Activated CD8-positive, alpha-beta T cell treated with anti-CD3 and anti-CD28 coated beads for 36 hours (primary cell): ENCODE results near the gene TRIM34. TPM values are rescaled to one million over a fixed set of nuclear protein-coding genes. Genes with fewer than 3 reads are reported as not detected.
A peak's percentile ranks its signal among the peaks of the same experiment; 100 is the strongest.

Source experiments
- ATAC-seq: fragments of 200-7000 bp; cut with Tn5 transposase; one replicate; pipeline ENCODE4 v1.10.0; 2021; ENCODE audit warnings: mild to moderate bottlenecking, moderate library complexity
- CTCF ChIA-PET: fragments of 350-600 bp; sonication (Branson Sonifier 250); formaldehyde crosslinking; loops from one replicate; lab custom pipeline; 2021; ENCODE audit warnings: antibody characterized with exemption; lab: Charles Lee
- POLR2A ChIA-PET: fragments of 350-600 bp; sonication (Branson Sonifier 250); formaldehyde crosslinking; loops from one replicate; lab custom pipeline; 2021; ENCODE audit warnings: antibody characterized with exemption; lab: Charles Lee
- DNase-seq: peaks from one replicate; pipeline ENCODE4 v3.0.0-alpha.2; 2020
- H3K27ac Mint-ChIP-seq: one replicate; pipeline ENCODE4 v1.8.0; 2021; ENCODE audit warnings: mild to moderate bottlenecking, mixed read lengths
- H3K27me3 Mint-ChIP-seq: one replicate; pipeline ENCODE4 v1.8.0; 2021; ENCODE audit warnings: mixed read lengths
- H3K36me3 Mint-ChIP-seq: one replicate; pipeline ENCODE4 v1.8.0; 2021; ENCODE audit warnings: low read depth, mixed read lengths
- H3K4me1 Mint-ChIP-seq: one replicate; pipeline ENCODE4 v1.8.0; 2021; ENCODE audit warnings: low read depth, mixed read lengths
- H3K4me3 Mint-ChIP-seq: one replicate; pipeline ENCODE4 v1.8.0; 2021; ENCODE audit warnings: mild to moderate bottlenecking, moderate library complexity, mixed read lengths
- H3K9me3 Mint-ChIP-seq: one replicate; pipeline ENCODE4 v1.8.0; 2021; ENCODE audit warnings: mixed read lengths
- intact Hi-C: fragments of 100-400 bp; cut with micrococcal nuclease; formaldehyde crosslinking; loops from one replicate; pipeline ENCODE4 v1.10.0; 2022
- total RNA-seq, 2 experiments: library from RNA; stranded (reverse); gene quantifications; one replicate each; pipeline ENCODE4 v1.2.3, GENCODE V29; 2021
- TF ChIP-seq, protein P1 (sequence below): fragments of 200-600 bp; IDR thresholded peaks from one replicate; pipeline ENCODE4 v1.8.0; 2022; ENCODE audit warnings: antibody characterized with exemption, mild to moderate bottlenecking

The TRIM34 gene
- total RNA-seq, 2 experiments from 2014 or later: 8.5 to 9.3 TPM

DNA sequence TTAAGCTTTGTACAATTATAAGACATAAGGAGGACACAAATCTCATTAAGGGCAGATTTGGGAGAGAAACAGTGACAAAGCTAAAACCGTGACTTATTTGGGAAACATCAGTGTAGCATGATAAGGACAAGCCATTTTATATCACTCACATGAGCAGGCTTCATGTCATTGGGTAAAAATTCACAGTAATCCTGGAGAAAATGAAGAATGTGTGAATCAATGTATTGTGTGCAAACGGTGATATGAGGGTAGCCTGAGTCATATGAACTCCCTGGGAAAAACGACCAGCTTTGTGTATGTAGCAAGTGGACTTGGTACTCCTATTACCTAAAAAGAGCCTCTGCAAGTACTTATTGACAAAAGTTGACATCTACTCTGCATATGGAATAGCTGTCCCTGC is 6.0 kb upstream of the TRIM34 start:
- no peaks in the 10 kb centered on the region for H3K36me3 Mint-ChIP-seq
- ChIA-PET CTCF (no interaction called here), POLR2A (no interaction called here)

DNA sequence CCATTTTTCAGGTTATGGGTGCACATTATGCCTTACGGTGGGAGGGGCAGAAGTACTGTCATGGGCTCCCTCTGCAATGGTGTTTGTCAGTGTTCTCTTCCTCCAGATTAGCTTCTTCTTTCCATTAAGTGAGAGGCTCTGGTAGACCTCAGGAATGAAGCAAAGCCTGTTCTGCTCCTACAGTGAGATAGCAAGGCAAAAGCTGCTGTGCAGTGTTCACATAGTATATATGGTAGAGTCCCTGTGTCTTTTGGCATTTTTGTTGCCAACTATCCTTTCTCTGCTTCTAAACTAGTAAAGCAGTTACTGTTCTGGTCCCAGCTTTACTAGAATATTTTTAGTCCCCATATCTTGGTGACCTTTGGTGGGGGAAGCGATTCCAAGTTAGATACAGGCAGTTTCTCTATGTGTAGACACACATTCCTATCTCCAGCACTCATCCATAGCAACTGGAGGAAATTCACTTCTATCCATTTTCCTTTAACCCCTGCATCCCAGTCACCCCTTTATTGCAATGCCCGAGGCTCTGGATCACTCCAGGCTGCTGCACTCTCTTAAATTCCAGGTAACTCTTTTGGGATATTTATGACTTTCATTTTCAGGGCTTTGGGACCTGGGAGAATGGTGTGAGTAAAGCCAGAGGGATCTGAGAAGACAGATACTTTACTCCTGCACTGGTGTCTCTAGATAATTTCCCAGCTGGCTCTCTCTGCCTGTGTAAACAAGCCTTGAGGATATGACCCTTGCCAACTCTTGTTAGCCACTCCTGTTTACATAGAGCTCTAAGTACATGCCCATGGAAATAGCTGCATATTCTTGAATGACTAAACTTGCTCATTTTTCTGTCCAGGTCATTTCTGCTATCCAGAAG is 3.9 kb upstream of the TRIM34 start:
- ATAC-seq: no peak

More for the DNA sequence above, 6.0 kb upstream of the TRIM34 start:
- no peaks in the 10 kb centered on the region for H3K27me3 Mint-ChIP-seq
- H3K9me3 Mint-ChIP-seq: no peaks in the 10 kb centered on the region
- H3K4me1 Mint-ChIP-seq: peaks cover 5% of the 10 kb centered on the region
- no peak overlapping the region for H3K4me3 Mint-ChIP-seq
- no peak overlapping the region for H3K27ac Mint-ChIP-seq
- TF ChIP-seq, protein P1, sequence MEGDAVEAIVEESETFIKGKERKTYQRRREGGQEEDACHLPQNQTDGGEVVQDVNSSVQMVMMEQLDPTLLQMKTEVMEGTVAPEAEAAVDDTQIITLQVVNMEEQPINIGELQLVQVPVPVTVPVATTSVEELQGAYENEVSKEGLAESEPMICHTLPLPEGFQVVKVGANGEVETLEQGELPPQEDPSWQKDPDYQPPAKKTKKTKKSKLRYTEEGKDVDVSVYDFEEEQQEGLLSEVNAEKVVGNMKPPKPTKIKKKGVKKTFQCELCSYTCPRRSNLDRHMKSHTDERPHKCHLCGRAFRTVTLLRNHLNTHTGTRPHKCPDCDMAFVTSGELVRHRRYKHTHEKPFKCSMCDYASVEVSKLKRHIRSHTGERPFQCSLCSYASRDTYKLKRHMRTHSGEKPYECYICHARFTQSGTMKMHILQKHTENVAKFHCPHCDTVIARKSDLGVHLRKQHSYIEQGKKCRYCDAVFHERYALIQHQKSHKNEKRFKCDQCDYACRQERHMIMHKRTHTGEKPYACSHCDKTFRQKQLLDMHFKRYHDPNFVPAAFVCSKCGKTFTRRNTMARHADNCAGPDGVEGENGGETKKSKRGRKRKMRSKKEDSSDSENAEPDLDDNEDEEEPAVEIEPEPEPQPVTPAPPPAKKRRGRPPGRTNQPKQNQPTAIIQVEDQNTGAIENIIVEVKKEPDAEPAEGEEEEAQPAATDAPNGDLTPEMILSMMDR: no peak
- ATAC-seq (no peak), DNase-seq (no peak)
- intact Hi-C loops: no loop called here

DNA sequence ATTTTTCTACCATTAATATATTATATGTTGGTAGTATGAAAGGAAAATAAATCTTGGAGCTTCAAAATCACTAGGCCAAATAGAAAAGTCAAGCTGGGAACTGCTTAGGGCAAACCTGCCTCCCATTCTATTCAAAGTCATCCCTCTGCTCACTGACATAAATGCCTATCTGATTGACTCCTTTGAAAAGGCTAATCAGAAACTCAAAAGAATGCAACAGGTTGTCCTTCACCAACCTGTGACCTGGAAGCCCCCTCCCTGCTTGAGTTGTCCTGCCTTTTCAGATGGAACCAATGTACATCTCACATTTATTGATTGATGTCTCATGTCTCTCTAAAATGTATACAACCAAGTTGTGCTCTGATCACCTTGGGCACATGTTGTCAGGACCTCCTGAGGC is 3.2 kb upstream of the TRIM34 start:
- POLR2A ChIA-PET: no interaction called here
- TF ChIP-seq, protein P1: no peak
- DNase-seq (no peak), ATAC-seq (no peak)
- Mint-ChIP-seq H3K36me3 (no peaks in the 10 kb centered on the region), H3K9me3 (no peaks in the 10 kb centered on the region), H3K4me3 (no peak overlapping the region), H3K27me3 (no peaks in the 10 kb centered on the region), H3K4me1 (peaks cover 23% of the 10 kb centered on the region), H3K27ac (no peak overlapping the region)
- intact Hi-C loops: no loop called here
- CTCF ChIA-PET: no interaction called here

More for the DNA sequence above, 3.9 kb upstream of the TRIM34 start:
- Mint-ChIP-seq H3K27me3 (no peaks in the 10 kb centered on the region), H3K9me3 (no peaks in the 10 kb centered on the region), H3K4me3 (no peak overlapping the region), H3K27ac (no peak overlapping the region), H3K36me3 (no peaks in the 10 kb centered on the region), H3K4me1 (peaks cover 16% of the 10 kb centered on the region)
- TF ChIP-seq, protein P1: no peak
- DNase-seq: no peak
- intact Hi-C loops: no loop called here
- CTCF ChIA-PET: no interaction called here
- POLR2A ChIA-PET: no interaction called here

DNA sequence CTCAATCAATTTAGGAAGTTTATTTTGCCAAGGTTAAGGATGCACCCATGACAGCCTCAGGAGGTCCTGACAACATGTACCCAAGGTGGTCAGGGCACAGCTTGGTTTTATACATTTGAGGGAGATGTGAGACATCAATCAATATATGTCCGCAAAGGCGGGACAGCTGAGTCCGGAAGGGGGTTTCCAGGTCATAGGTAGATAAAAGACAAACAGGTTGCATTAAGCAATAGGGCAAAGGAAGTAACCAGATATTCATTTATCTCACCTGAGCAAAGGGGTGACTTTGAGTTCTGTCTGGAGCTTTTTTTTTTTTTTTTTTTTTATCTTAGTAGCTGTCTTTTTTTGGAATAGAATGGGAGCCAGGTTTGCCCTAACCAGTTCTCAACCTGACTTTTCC is 2.0 kb upstream of the TRIM34 start:
- Mint-ChIP-seq H3K9me3 (no peaks in the 10 kb centered on the region), H3K27ac (peak overlapping the region; percentile 13), H3K27me3 (no peaks in the 10 kb centered on the region), H3K36me3 (peaks cover 2% of the 10 kb centered on the region), H3K4me3 (peak overlapping the region; percentile 27), H3K4me1 (peaks cover 33% of the 10 kb centered on the region)
- DNase-seq (no peak), ATAC-seq (no peak)
- ChIA-PET CTCF (no interaction called here), POLR2A (no interaction called here)
- TF ChIP-seq, protein P1: no peak
- intact Hi-C loops: no loop called here

DNA sequence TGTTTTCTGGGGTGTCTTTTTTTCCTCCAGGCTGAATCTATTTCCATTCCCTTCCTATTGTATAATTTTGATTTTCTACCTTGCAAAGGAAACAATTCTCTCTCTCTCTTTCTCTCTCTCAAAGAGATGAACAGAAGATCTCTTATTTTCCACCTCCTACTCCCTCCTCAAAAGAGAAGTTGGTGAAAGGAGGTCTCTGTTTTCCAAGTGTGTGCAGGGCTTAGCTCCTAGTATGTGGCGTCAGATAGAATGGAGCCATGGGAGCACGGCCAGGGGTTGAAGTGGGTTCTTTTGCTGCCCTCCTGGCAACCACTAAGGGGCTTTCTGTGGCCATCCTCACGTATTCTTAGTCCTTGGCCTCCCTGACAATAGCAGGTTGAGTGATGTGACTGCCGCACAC is 480 bp downstream of the TRIM34 start:
- Mint-ChIP-seq H3K4me3 (peak overlapping the region; percentile 93), H3K36me3 (peaks cover 7% of the 10 kb centered on the region), H3K9me3 (no peaks in the 10 kb centered on the region), H3K4me1 (peaks cover 47% of the 10 kb centered on the region), H3K27me3 (no peaks in the 10 kb centered on the region), H3K27ac (peak overlapping the region; percentile 95)
- ATAC-seq (no peak), DNase-seq (peak; percentile 15)
- ChIA-PET CTCF (interaction anchor here (1.2 to 1.9 kb wide), 2 partner anchors 25 to 70 kb away, joined by 4 read pairs; no protein-coding TSS in a partner anchor), POLR2A (interaction anchor here (1.6 kb wide), 1 partner anchor 65 kb away, joined by 9 read pairs; the partner anchor contains the start of gene TRIM22)
- TF ChIP-seq, protein P1: no peak
- intact Hi-C loops: loop anchor here (2.0 kb wide), 1 partner anchor 60 kb away; the partner anchor contains the start of gene TRIM5
